B cell (primary cell): Measurements from ENCODE around the gene CCDC88C. TPM values are rescaled to one million over a fixed set of nuclear protein-coding genes. Genes with fewer than 3 reads are reported as not detected.

ENCODE experiments used
- ATAC-seq: fragments of 200-7000 bp; cut with Tn5 transposase; one replicate; pipeline ENCODE4 v1.10.0; 2021; ENCODE audit warnings: low read depth, mild to moderate bottlenecking, moderate number of reproducible peaks, moderate library complexity
- CTCF ChIA-PET: fragments of 350-600 bp; sonication (Branson Sonifier 250); formaldehyde crosslinking; loops from one replicate; lab custom pipeline; 2021; ENCODE audit warnings: antibody characterized with exemption, inconsistent platforms; lab: Charles Lee
- POLR2A ChIA-PET: fragments of 350-600 bp; sonication (Branson Sonifier 250); formaldehyde crosslinking; loops from one replicate; lab custom pipeline; 2021; ENCODE audit warnings: antibody characterized with exemption; lab: Charles Lee
- DNase-seq: peaks from one replicate; pipeline ENCODE4 v3.0.0; 2013
- H2AFZ ChIP-seq: 2 replicates; pipeline ENCODE4 v1.6.1; 2012; ENCODE audit warnings: mild to moderate bottlenecking, low read depth, low read length; ENCODE audit not compliant: insufficient read depth, poor library complexity, severe bottlenecking
- H3K27ac ChIP-seq, 2 donors: 1 replicate in 1 of 2; 2 replicates in 1 of 2; pipeline ENCODE4 v1.5.1; 2012 to 2013; ENCODE audit warnings: low read length in 2 of 2, mild to moderate bottlenecking in 2 of 2, moderate library complexity in 1 of 2
- H3K27me3 ChIP-seq, 4 experiments: fragments of 200-600 bp in 1 of 4; sonication (generic) in 1 of 4; replicated peaks in 1 of 4; 1 replicate in 2 of 4; 2 replicates in 2 of 4; pipeline versions ENCODE4 v1.6.1 to v1.7.0; 2013 to 2016; ENCODE audit warnings: low read length in 3 of 4, mild to moderate bottlenecking in 2 of 4, mixed read lengths in 1 of 4, moderate library complexity in 1 of 4; ENCODE audit not compliant: insufficient read depth in 4 of 4, control insufficient read depth in 3 of 4; ENCODE audit errors: control extremely low read depth in 1 of 4
- H3K36me3 ChIP-seq, 2 experiments: replicated peaks in 1 of 2; 1 replicate in 1 of 2; 2 replicates in 1 of 2; pipeline versions ENCODE4 v1.6.1 to v1.7.1; 2013; ENCODE audit warnings: low read length in 1 of 2; ENCODE audit not compliant: insufficient read depth in 2 of 2, control insufficient read depth in 1 of 2; ENCODE audit errors: control extremely low read depth in 1 of 2, extremely low read depth in 1 of 2
- H3K4me1 ChIP-seq, 2 donors: fragments of 200-600 bp in 1 of 2; sonication (generic) in 1 of 2; 1 replicate in 1 of 2; 2 replicates in 1 of 2; pipeline versions ENCODE4 v1.5.1 to v1.6.1; 2013 to 2017; ENCODE audit warnings: low read length in 2 of 2; ENCODE audit not compliant: control insufficient read depth in 2 of 2, insufficient read depth in 2 of 2
- H3K4me2 ChIP-seq: replicated peaks from 2 replicates; pipeline ENCODE3; 2012; ENCODE audit warnings: mild to moderate bottlenecking, low read depth, low read length; ENCODE audit not compliant: poor library complexity, severe bottlenecking
- H3K4me3 ChIP-seq, 5 experiments: fragments of 200-600 bp in 1 of 5; sonication (generic) in 1 of 5; 1 replicate in 3 of 5; 2 replicates in 2 of 5; pipeline versions ENCODE4 v1.5.1 to v1.7.0; 2011 to 2016; ENCODE audit warnings: low read length in 4 of 5, mild to moderate bottlenecking in 4 of 5, low read depth in 2 of 5, control low read depth in 1 of 5, moderate library complexity in 1 of 5; ENCODE audit not compliant: insufficient read depth in 1 of 5; ENCODE audit errors: control extremely low read depth in 1 of 5, extremely low read depth in 1 of 5
- H3K79me2 ChIP-seq: fragments of 200-600 bp; sonication (generic); one replicate; pipeline ENCODE4 v1.6.0; 2016; ENCODE audit warnings: low read length; ENCODE audit not compliant: control insufficient read depth, insufficient read depth
- H3K9ac ChIP-seq: fragments of 200-600 bp; sonication (generic); 2 replicates; pipeline ENCODE4 v1.6.1; 2017; ENCODE audit warnings: mild to moderate bottlenecking, low read length, moderate library complexity
- H3K9me3 ChIP-seq, 3 donors: one replicate each; pipeline versions ENCODE4 v1.6.1 to v1.7.1; 2013; ENCODE audit warnings: low read length in 2 of 3; ENCODE audit not compliant: control insufficient read depth in 2 of 3, insufficient read depth in 1 of 3; ENCODE audit errors: control extremely low read depth in 1 of 3
- H4K20me1 ChIP-seq: 2 replicates; pipeline ENCODE4 v1.6.0; 2012; ENCODE audit warnings: mild to moderate bottlenecking, low read length; ENCODE audit not compliant: insufficient read depth, control insufficient read depth, poor library complexity, severe bottlenecking
- H3K27ac Mint-ChIP-seq: one replicate; pipeline ENCODE4 v1.8.0; 2021; ENCODE audit warnings: mixed read lengths
- H3K27me3 Mint-ChIP-seq: one replicate; pipeline ENCODE4 v1.8.0; 2021; ENCODE audit warnings: mixed read lengths
- H3K4me1 Mint-ChIP-seq: one replicate; pipeline ENCODE4 v1.8.0; 2021; ENCODE audit warnings: mixed read lengths
- H3K4me3 Mint-ChIP-seq: one replicate; pipeline ENCODE4 v1.8.0; 2021; ENCODE audit warnings: mixed read lengths
- H3K9me3 Mint-ChIP-seq: one replicate; pipeline ENCODE4 v1.8.0; 2022; ENCODE audit warnings: mixed read lengths; ENCODE audit not compliant: insufficient read depth
- CTCF ChIP-seq: fragments of 200-600 bp; IDR thresholded peaks from one replicate; pipeline ENCODE4 v1.8.0; 2022; ENCODE audit warnings: antibody characterized with exemption, mild to moderate bottlenecking
- EZH2 ChIP-seq: IDR thresholded peaks from 2 replicates; pipeline ENCODE4 v1.6.1; 2012; ENCODE audit warnings: borderline replicate concordance, low read depth, mild to moderate bottlenecking, moderate library complexity, low read length; ENCODE audit not compliant: insufficient read depth, poor library complexity, severe bottlenecking
- WGBS: methylation state at CpG from one replicate; pipeline ENCODE4 v1.1.5; 2013; ENCODE audit warnings: missing lambda C conversion rate; ENCODE audit not compliant: insufficient coverage; 5-methylcytosine and 5-hydroxymethylcytosine counted together
- intact Hi-C: fragments of 100-400 bp; cut with micrococcal nuclease; formaldehyde crosslinking; loops from one replicate; pipeline ENCODE4 v1.10.0; 2022
- polyA plus RNA-seq: library from polyadenylated mRNA; depleted of rRNA; stranded (reverse); fragments of >200 nt; gene quantifications from 2 replicates; pipeline ENCODE4 v1.2.3, GENCODE V29; 2012
- total RNA-seq, 2 donors: library from RNA; stranded (reverse); fragments of 120-200 nt in 1 of 2; gene quantifications; 1 replicate in 1 of 2; 2 replicates in 1 of 2; pipeline versions ENCODE4 v1.2.3 to v1.2.4, GENCODE V29; 2013 to 2022

Gene CCDC88C
- total and polyA plus RNA-seq, 2 donors (not counting 1 experiment from before 2014, with no cell fraction given): 98.7 to 181 TPM

DNA sequence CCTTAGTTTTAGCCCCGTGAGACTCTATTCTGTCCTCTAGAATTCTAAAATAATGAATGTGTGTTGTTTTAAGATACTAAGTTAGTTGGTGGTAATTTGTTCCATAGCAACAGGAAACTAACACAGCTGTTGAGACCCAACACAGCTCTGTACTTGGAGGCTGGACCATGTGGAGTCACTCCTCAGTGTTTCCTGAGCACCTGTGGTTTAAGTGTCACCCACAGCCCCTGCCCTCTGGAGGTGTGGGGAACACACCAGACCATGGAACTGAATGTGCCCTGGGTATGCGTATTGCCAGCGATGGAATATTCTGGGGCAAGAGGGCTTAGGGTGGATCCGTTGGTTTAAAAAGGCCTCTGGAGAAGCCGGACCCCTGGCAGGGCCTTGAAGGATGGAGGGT is 156.5 kb downstream of the CCDC88C start:
- Histone ChIP-seq H4K20me1 (no peaks in the 10 kb centered on the region), H3K79me2 (no peaks in the 10 kb centered on the region), H3K4me3 (no peak overlapping the region), H3K27me3 (peaks cover 0 to 11% (median 3%) of the 10 kb centered on the region in 4 experiments), H3K27ac (no peak overlapping the region), H3K36me3 (no peaks in the 10 kb centered on the region), H3K4me2 (no peak overlapping the region), H2AFZ (no peak overlapping the region), H3K9me3 (peaks cover 0 to 4% (median 0%) of the 10 kb centered on the region in 3 donors), H3K9ac (no peak overlapping the region), H3K4me1 (peaks cover 10 to 11% of the 10 kb centered on the region in 2 donors)
- H3K27me3 Mint-ChIP-seq: peaks cover 15% of the 10 kb centered on the region
- H3K9me3 Mint-ChIP-seq: peaks cover 2% of the 10 kb centered on the region
- ATAC-seq (no peak), DNase-seq (no peak)
- TF ChIP-seq CTCF (no peak), EZH2 (no peak)
- 86% methylated on average over 4 of the region's 5 CpGs for WGBS
- ChIA-PET CTCF (interaction anchor here (0.5 to 0.6 kb wide), 2 partner anchors 97 to 1866 kb away, joined by 3 to 4 read pairs; no protein-coding TSS in a partner anchor), POLR2A (interaction anchor here (0.7 to 1.1 kb wide), 2 partner anchors 26 to 103 kb away, joined by 3 read pairs; no protein-coding TSS in a partner anchor)
- peaks cover 24% of the 10 kb centered on the region for H3K4me1 Mint-ChIP-seq
- intact Hi-C loops: loop anchor here (5.0 kb wide), 1 partner anchor 34 kb away; no protein-coding TSS in a partner anchor
- no peak overlapping the region for H3K27ac Mint-ChIP-seq
- no peak overlapping the region for H3K4me3 Mint-ChIP-seq

GRCh38 chr14:91258876-91259275 is 158.7 kb downstream of the CCDC88C start:
- no peaks in the 10 kb centered on the region for H3K79me2 ChIP-seq
- DNase-seq (no peak), ATAC-seq (no peak)
- H2AFZ ChIP-seq: no peak overlapping the region
- intact Hi-C loops: no loop called here
- no peak overlapping the region for H3K4me2 ChIP-seq
- Mint-ChIP-seq H3K4me3 (no peak overlapping the region), H3K27ac (no peak overlapping the region), H3K9me3 (peaks cover 2% of the 10 kb centered on the region), H3K4me1 (peaks cover 23% of the 10 kb centered on the region), H3K27me3 (peaks cover 6% of the 10 kb centered on the region)
- no peaks in the 10 kb centered on the region for H3K36me3 ChIP-seq
- H3K27ac ChIP-seq: no peak overlapping the region
- ChIA-PET POLR2A (no interaction called here), CTCF (no interaction called here)
- no peak overlapping the region for H3K9ac ChIP-seq
- H3K9me3 ChIP-seq: peaks cover 0 to 4% (median 0%) of the 10 kb centered on the region in 3 donors
- WGBS: 100% methylated on average over 1 of the region's 3 CpGs
- TF ChIP-seq CTCF (no peak), EZH2 (no peak)
- peaks cover 8 to 10% of the 10 kb centered on the region in 2 donors for H3K4me1 ChIP-seq
- H3K27me3 ChIP-seq: peaks cover 0 to 1% (median 0%) of the 10 kb centered on the region in 4 experiments
- no peaks in the 10 kb centered on the region for H4K20me1 ChIP-seq
- no peak overlapping the region for H3K4me3 ChIP-seq
